PFSK-1 (cell line): ENCODE measurements around the gene CCNI.

Source experiments
- FOXP2 ChIP-seq: optimal IDR thresholded peaks from 2 replicates; pipeline ENCODE3; 2011; ENCODE audit warnings: borderline replicate concordance, control low read depth, inconsistent platforms; ENCODE audit not compliant: insufficient read depth; ENCODE audit errors: extremely low read length, extremely low read depth
- POLR2AphosphoS5 ChIP-seq: IDR thresholded peaks from 2 replicates; pipeline ENCODE4 v1.6.1; 2012; ENCODE audit warnings: low read depth, mild to moderate bottlenecking, control low read depth, low read length, moderate library complexity
- SIN3A ChIP-seq: IDR thresholded peaks from 2 replicates; pipeline ENCODE4 v1.6.1; 2012; ENCODE audit warnings: mild to moderate bottlenecking, low read length, moderate library complexity, borderline replicate concordance; ENCODE audit not compliant: insufficient read depth
- TAF1 ChIP-seq: IDR thresholded peaks from 2 replicates; pipeline ENCODE4 v1.6.1; 2012; ENCODE audit warnings: low read length, control low read depth, borderline replicate concordance; ENCODE audit not compliant: insufficient read depth
- TF ChIP-seq, protein P1 (sequence below), 2 experiments: IDR thresholded peaks; 2 replicates each; pipeline versions ENCODE4 v1.6.1 to v1.8.0; 2011 to 2012; ENCODE audit warnings: low read depth in 2 of 2, low read length in 2 of 2, control low read depth in 1 of 2, inconsistent platforms in 1 of 2, mild to moderate bottlenecking in 1 of 2, moderate library complexity in 1 of 2; ENCODE audit not compliant: insufficient read depth in 1 of 2

The CCNI gene

DNA sequence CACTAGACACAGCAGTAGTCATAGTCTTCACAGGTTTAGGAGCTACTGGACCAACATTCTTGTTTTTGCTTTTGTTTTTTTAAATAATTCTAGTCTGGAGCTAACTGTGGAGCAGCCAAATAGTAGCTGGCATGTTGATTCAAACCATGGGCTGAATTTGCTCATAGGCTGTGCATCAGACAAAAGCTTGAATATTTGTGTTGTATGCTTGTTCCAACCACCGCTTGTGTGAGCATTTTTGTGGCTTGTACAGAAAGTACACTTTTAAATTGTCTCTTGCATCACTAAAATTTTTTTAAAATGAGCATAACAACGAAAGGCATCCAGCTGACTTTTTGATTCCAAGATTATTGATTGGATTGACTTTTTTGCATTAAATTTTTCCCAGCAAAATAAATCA lies 39.6 kb downstream of the CCNI start:
- TF ChIP-seq SIN3A (no peak), FOXP2 (no peak), TAF1 (no peak), POLR2AphosphoS5 (no peak)
- TF ChIP-seq, protein P1, sequence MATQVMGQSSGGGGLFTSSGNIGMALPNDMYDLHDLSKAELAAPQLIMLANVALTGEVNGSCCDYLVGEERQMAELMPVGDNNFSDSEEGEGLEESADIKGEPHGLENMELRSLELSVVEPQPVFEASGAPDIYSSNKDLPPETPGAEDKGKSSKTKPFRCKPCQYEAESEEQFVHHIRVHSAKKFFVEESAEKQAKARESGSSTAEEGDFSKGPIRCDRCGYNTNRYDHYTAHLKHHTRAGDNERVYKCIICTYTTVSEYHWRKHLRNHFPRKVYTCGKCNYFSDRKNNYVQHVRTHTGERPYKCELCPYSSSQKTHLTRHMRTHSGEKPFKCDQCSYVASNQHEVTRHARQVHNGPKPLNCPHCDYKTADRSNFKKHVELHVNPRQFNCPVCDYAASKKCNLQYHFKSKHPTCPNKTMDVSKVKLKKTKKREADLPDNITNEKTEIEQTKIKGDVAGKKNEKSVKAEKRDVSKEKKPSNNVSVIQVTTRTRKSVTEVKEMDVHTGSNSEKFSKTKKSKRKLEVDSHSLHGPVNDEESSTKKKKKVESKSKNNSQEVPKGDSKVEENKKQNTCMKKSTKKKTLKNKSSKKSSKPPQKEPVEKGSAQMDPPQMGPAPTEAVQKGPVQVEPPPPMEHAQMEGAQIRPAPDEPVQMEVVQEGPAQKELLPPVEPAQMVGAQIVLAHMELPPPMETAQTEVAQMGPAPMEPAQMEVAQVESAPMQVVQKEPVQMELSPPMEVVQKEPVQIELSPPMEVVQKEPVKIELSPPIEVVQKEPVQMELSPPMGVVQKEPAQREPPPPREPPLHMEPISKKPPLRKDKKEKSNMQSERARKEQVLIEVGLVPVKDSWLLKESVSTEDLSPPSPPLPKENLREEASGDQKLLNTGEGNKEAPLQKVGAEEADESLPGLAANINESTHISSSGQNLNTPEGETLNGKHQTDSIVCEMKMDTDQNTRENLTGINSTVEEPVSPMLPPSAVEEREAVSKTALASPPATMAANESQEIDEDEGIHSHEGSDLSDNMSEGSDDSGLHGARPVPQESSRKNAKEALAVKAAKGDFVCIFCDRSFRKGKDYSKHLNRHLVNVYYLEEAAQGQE (IDR thresholded peaks at IDR 0.05; ENCODE audit: insufficient read depth in 1 of 2, low read depth in 2 of 2, low read length in 2 of 2): no peak

DNA sequence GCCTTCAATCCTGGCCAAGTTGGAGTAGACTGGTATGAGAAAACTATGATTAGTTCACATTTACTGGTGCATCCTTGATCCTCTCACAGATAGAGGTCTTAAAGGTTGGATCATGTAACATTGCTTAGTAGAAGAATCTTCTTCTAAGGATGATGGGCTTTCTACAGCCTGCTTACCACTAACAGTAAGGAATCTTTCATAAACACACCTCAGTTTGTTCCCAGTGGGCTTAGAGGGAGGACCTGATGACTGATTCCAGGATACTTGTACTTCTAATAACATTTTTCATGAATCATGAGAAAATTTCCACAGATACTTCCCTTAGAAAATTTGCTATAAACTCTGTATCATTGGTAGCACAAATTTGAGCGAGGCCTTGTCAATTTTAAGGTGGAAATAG lies 40.6 kb downstream of the CCNI start:
- TF ChIP-seq FOXP2 (no peak), TAF1 (no peak), SIN3A (no peak)
- TF ChIP-seq, protein P1 (IDR thresholded peaks at IDR 0.05; ENCODE audit: insufficient read depth in 1 of 2, low read depth in 2 of 2, low read length in 2 of 2): no peak

DNA sequence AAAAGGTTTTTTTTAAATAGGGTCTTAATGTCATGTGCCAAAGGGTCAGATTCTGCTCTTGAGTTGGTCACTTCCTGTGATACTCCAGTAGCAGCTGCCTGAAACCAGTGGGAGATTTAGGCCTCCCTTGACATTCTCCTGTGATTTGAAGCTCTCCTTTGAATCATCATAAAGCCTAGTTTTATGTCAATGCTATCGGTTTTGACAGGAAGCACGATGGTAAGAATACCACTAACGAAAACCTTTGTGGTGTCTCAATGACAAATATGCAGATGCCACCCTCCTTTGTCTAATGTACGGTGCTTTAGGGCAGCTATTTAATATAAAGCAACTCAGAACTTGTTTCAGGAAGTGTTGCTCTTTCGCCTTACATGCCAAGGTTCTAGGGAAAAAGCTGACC lies 44.2 kb downstream of the CCNI start:
- TF ChIP-seq, protein P1 (IDR thresholded peaks at IDR 0.05; ENCODE audit: insufficient read depth in 1 of 2, low read depth in 2 of 2, low read length in 2 of 2): no peak
- TF ChIP-seq SIN3A: no peak
- no peak for TF ChIP-seq FOXP2
- no peak for TF ChIP-seq TAF1
- TF ChIP-seq POLR2AphosphoS5: no peak

DNA sequence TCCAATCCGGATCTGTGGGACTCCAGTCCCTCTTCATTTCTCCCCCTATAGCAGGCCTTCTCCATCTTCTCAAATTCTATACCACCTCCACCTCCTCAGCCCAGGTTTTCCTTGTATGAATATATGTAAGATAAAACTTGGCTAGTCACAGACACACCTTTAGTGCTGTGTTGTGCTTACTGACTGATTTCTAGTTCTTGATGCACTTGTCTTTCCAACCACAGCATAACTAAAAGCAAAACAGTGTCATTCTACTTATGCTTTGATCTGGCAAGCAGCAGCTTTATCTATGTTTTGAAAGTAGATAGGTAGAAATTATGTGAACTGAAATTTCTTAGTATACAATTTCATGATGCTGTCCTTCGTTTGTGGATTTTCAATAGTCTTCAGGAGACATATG lies 47.5 kb downstream of the CCNI start:
- TF ChIP-seq TAF1 (no peak), SIN3A (no peak), FOXP2 (no peak), POLR2AphosphoS5 (no peak)
- TF ChIP-seq, protein P1 (IDR thresholded peaks at IDR 0.05; ENCODE audit: insufficient read depth in 1 of 2, low read depth in 2 of 2, low read length in 2 of 2): no peak

DNA sequence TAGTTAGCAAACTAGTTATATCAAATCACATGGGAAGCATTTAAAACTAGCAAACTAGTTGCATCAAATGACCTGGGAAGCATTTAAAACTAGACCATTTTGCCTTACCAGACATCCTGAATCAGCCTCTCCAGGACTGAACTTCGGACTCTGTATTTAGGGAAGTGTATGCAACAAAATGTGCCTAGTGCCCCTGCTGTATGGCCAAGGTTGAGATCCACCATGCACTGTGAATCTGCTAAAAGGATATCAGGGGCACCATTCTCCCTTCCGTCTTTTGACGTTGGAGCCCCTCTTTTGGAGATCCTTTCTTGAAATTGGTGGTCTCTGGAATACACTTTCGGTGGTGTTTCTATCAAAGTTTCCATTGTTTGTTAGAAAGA lies 49.5 kb downstream of the CCNI start:
- TF ChIP-seq TAF1: no peak
- TF ChIP-seq, protein P1 (IDR thresholded peaks at IDR 0.05; ENCODE audit: insufficient read depth in 1 of 2, low read depth in 2 of 2, low read length in 2 of 2): no peak
- no peak for TF ChIP-seq POLR2AphosphoS5
- no peak for TF ChIP-seq SIN3A
- no peak for TF ChIP-seq FOXP2
